Effector memory CD8-positive, alpha-beta T cell (primary cell): ENCODE results near the gene PDZD2.
"Not testable (repeated sequence)": the region's sequence is repeated elsewhere in the genome, so short reads cannot be mapped to it uniquely, and the experiment has no call there.

Experiments
- ATAC-seq: fragments of 150-1000 bp; cut with Tn5 transposase; replicated peaks from 2 replicates; pipeline ENCODE4 v1.10.0; 2021; ENCODE audit warnings: mild to moderate bottlenecking, moderate library complexity
- DNase-seq, 3 experiments: peaks; one replicate each; pipeline ENCODE4 v3.0.0; 2021
- H3K27ac Mint-ChIP-seq, 2 donors: one replicate each; pipeline ENCODE4 v1.8.0; 2022; ENCODE audit warnings: mild to moderate bottlenecking in 2 of 2, mixed read lengths in 2 of 2, moderate library complexity in 2 of 2
- H3K27me3 Mint-ChIP-seq, 2 donors: one replicate each; pipeline ENCODE4 v1.8.0; 2022; ENCODE audit warnings: mixed read lengths in 2 of 2
- H3K36me3 Mint-ChIP-seq: one replicate; pipeline ENCODE4 v1.8.0; 2022; ENCODE audit warnings: mild to moderate bottlenecking, moderate library complexity, mixed read lengths; ENCODE audit not compliant: insufficient read depth
- H3K4me1 Mint-ChIP-seq, 2 donors: one replicate each; pipeline ENCODE4 v1.8.0; 2022; ENCODE audit warnings: low read depth in 2 of 2, mixed read lengths in 2 of 2
- H3K4me3 Mint-ChIP-seq, 2 donors: one replicate each; pipeline ENCODE4 v1.8.0; 2022; ENCODE audit warnings: mild to moderate bottlenecking in 2 of 2, mixed read lengths in 2 of 2, moderate library complexity in 2 of 2
- H3K9me3 Mint-ChIP-seq, 2 donors: one replicate each; pipeline ENCODE4 v1.8.0; 2022; ENCODE audit warnings: mixed read lengths in 2 of 2

The PDZD2 gene

GRCh38 chr5:31680528-31680927 lies 41.6 kb downstream of the PDZD2 start:
- H3K27ac Mint-ChIP-seq, result no peak overlapping the region
- ATAC-seq, result no peak
- H3K4me3 Mint-ChIP-seq, result no peak overlapping the region
- no peak for DNase-seq
- no peaks in the 10 kb centered on the region for H3K9me3 Mint-ChIP-seq
- H3K27me3 Mint-ChIP-seq, result peaks cover 9 to 10% of the 10 kb centered on the region in 2 donors
- no peaks in the 10 kb centered on the region for H3K4me1 Mint-ChIP-seq
- H3K36me3 Mint-ChIP-seq, result no peaks in the 10 kb centered on the region

- no peaks in the 10 kb centered on the region for H3K4me1 Mint-ChIP-seq
- H3K4me3 Mint-ChIP-seq, result no peak overlapping the region
- peaks cover 9 to 10% of the 10 kb centered on the region in 2 donors for H3K27me3 Mint-ChIP-seq
These were observed 43.1 kb downstream of the PDZD2 start for GRCh38 chr5:31682025-31682424.

DNA sequence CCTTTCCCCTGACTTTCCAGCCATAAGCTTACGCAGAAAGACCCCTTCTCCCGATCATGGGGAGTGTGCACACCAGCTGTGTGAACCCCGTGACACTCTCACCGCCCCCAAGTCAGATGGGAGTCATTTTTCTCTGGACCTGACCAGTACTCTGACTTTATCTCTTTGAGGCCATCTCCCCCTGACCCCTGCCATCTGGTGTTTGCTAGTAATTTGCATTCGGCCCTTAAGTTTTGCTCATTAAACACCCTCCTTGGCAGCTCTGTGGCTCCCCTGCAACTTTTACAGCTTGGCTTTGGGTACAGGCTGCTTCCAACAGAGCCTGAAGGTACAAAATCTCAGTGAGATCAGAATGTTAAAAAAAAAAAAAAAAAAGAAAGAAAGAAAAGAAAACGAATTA lies 43.9 kb downstream of the PDZD2 start:
- no peak overlapping the region for H3K27ac Mint-ChIP-seq
- no peaks in the 10 kb centered on the region for H3K9me3 Mint-ChIP-seq
- no peak for DNase-seq
- no peak for ATAC-seq
- no peak overlapping the region for H3K4me3 Mint-ChIP-seq
- peaks cover 9 to 10% of the 10 kb centered on the region in 2 donors for H3K27me3 Mint-ChIP-seq
- no peaks in the 10 kb centered on the region for H3K4me1 Mint-ChIP-seq
- H3K36me3 Mint-ChIP-seq, result peaks cover 2% of the 10 kb centered on the region

More at GRCh38 chr5:31682025-31682424, 43.1 kb downstream of the PDZD2 start:
- Mint-ChIP-seq H3K9me3 (no peaks in the 10 kb centered on the region), H3K27ac (no peak overlapping the region), H3K36me3 (no peaks in the 10 kb centered on the region)
- no peak for DNase-seq
- ATAC-seq, result no peak

DNA sequence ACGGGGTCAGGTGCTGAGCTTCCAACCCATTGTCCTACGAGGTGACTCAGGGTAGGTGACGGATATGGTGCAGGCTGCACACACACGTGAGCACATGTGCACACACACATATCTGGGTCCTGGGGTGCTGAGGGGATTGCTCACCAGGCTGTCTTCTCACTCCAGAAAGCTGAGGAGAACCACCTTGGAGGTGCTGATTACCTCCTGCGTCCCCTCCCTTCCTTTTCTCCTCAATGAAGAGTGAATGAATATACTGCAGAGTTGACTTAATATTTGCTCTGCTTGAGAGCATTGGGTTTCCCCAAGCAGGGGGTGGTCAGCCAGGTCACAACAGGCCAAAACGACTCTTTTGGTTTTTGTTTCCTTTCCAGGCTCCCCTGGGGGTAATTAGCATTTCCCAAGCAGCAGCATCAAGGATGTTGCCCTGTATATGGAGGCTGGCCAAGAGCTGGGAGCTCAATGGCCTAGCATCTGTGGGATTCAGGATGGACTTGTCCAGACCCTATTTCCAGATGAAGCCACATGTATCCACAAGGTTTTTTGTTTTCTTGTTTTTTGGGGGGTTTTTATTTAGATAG lies 49.7 kb downstream of the PDZD2 start:
- peaks cover 0 to 10% of the 10 kb centered on the region in 2 donors for H3K27me3 Mint-ChIP-seq
- no peaks in the 10 kb centered on the region for H3K4me1 Mint-ChIP-seq
- no peak overlapping the region for H3K4me3 Mint-ChIP-seq
- ATAC-seq (no peak), DNase-seq (no peak)
- H3K36me3 Mint-ChIP-seq, result peaks cover 2% of the 10 kb centered on the region
- H3K9me3 Mint-ChIP-seq, result no peaks in the 10 kb centered on the region
- no peak overlapping the region for H3K27ac Mint-ChIP-seq

GRCh38 chr5:31691408-31691807 lies 52.5 kb downstream of the PDZD2 start:
- H3K4me1 Mint-ChIP-seq, ATAC-seq, H3K27me3 Mint-ChIP-seq, H3K36me3 Mint-ChIP-seq, H3K4me3 Mint-ChIP-seq, H3K9me3 Mint-ChIP-seq, H3K27ac Mint-ChIP-seq, DNase-seq: not testable (repeated sequence)

DNA sequence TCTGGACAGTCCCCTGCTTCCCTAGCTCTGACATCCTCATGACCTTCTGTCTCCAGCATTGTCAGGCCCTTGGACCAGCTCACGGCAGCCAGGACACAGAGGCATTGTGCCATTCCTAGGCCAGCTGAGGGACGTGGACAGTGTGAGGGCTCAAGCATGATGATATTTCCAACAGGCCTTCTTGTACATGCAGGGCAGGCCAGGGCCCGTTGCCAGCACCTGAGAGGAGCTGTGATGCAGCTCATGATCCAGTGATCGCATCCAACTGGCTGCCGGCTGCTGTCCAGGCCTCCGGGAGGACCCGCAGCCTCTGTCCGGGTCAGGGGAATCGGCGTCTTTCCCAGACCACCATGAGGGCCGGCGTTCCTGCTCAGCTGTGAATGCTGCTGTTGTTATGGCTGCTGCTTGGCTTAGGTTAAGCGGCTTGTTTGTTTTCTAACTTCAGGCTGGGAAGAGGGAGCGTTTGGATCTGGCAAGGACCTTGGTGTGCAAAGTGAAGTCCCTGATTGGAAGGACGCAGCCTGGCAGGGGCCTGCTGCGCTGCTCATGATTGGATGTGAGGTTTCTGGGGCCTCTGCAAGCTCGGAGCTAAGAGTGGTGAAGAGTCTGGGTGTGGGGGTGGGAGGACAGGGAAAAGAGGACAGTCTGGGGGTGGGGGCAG lies 53.8 kb downstream of the PDZD2 start:
- Mint-ChIP-seq H3K36me3 (no peaks in the 10 kb centered on the region), H3K4me3 (no peak overlapping the region), H3K27ac (no peak overlapping the region), H3K4me1 (no peaks in the 10 kb centered on the region), H3K27me3 (no peaks in the 10 kb centered on the region), H3K9me3 (no peaks in the 10 kb centered on the region)
- ATAC-seq, result no peak
- no peak for DNase-seq

- no peaks in the 10 kb centered on the region for H3K36me3 Mint-ChIP-seq
- no peak overlapping the region for H3K27ac Mint-ChIP-seq
- no peaks in the 10 kb centered on the region for H3K9me3 Mint-ChIP-seq
- no peak for ATAC-seq
- no peaks in the 10 kb centered on the region for H3K4me1 Mint-ChIP-seq
- no peak overlapping the region for H3K4me3 Mint-ChIP-seq
- DNase-seq, result no peak
- peaks cover 8 to 12% of the 10 kb centered on the region in 2 donors for H3K27me3 Mint-ChIP-seq
These were observed 59.7 kb downstream of the PDZD2 start for GRCh38 chr5:31698673-31699072.

GRCh38 chr5:31701642-31702299 lies 62.8 kb downstream of the PDZD2 start:
- peaks cover 15 to 27% of the 10 kb centered on the region in 2 donors for H3K27me3 Mint-ChIP-seq
- H3K4me3 Mint-ChIP-seq, result no peak overlapping the region
- no peak overlapping the region for H3K27ac Mint-ChIP-seq
- H3K9me3 Mint-ChIP-seq, result no peaks in the 10 kb centered on the region
- no peaks in the 10 kb centered on the region for H3K4me1 Mint-ChIP-seq
- ATAC-seq, result no peak
- no peaks in the 10 kb centered on the region for H3K36me3 Mint-ChIP-seq
- DNase-seq, result no peak

DNA sequence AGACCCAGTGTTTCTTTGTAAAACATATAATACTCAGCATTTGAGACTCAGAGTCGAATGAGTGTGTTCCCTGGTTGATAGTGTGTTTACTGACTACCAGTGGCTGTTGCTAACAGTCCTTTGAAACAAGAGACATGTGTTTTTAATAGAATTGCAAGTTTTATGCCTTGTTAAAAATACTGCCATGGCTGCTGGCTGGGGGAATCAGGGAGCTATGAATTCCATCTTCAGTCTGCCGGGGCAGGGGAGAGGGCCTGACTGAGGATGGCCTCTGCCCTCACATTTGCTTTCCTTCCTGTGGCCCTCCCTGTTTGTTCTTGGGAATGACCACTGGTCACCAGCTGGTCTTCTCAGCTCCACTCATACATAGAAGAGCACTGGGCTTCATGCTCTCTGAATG lies 63.8 kb downstream of the PDZD2 start:
- Mint-ChIP-seq H3K9me3 (no peaks in the 10 kb centered on the region), H3K27me3 (peaks cover 15 to 27% of the 10 kb centered on the region in 2 donors), H3K36me3 (no peaks in the 10 kb centered on the region), H3K4me1 (no peaks in the 10 kb centered on the region), H3K4me3 (no peak overlapping the region), H3K27ac (no peak overlapping the region)
- DNase-seq, result no peak
- no peak for ATAC-seq

DNA sequence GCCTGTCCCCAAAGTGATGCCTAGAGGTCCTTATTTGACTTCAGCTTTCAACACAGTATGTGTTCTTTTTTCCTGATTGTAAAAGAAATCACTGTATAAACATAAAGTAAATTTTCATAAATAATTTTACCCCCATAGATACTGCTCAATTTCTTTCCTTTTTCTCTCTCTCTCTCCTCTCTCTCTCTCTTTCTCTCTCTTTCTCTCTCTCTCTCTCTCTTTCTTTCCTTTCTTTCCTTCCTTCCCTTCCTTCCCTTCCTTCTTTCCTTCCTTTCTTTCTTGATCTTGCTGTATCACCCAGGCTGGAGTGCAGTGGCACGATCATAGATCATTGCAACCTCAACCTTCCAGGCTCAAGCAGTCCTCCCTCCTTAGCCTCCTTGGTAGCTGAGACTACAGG lies 64.8 kb downstream of the PDZD2 start:
- Mint-ChIP-seq H3K4me1 (no peaks in the 10 kb centered on the region), H3K9me3 (no peaks in the 10 kb centered on the region), H3K4me3 (no peak overlapping the region), H3K36me3 (no peaks in the 10 kb centered on the region), H3K27ac (no peak overlapping the region), H3K27me3 (peaks cover 15 to 27% of the 10 kb centered on the region in 2 donors)
- ATAC-seq, result no peak
- DNase-seq, result no peak

- no peaks in the 10 kb centered on the region for H3K4me1 Mint-ChIP-seq
- H3K9me3 Mint-ChIP-seq, result no peaks in the 10 kb centered on the region
- ATAC-seq (no peak), DNase-seq (no peak)
- H3K27me3 Mint-ChIP-seq, result peaks cover 14 to 26% of the 10 kb centered on the region in 2 donors
- no peak overlapping the region for H3K4me3 Mint-ChIP-seq
- no peak overlapping the region for H3K27ac Mint-ChIP-seq
- no peaks in the 10 kb centered on the region for H3K36me3 Mint-ChIP-seq
These were observed 67.3 kb downstream of the PDZD2 start for GRCh38 chr5:31706186-31706585.

DNA sequence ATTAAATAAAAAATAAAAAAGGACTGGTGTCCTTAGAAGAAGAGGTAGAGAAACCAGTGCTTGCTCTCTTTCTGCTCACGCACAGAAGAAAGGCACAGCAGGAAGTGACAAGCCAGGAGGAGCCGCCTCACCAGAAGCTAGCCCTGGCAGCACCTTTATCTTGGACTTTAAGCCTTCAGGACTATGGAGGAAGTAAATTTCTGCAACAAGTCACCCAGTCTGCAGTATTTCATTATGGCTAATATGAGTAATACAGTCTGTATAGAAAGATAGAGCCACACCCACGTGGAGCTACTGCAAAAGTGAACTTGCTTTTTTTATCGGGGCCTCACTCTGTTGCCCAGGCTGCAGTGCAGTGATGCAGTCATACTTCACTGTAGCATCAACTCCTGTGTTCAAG lies 68.4 kb downstream of the PDZD2 start:
- Mint-ChIP-seq H3K27me3 (peaks cover 7 to 16% of the 10 kb centered on the region in 2 donors), H3K36me3 (no peaks in the 10 kb centered on the region)

DNA sequence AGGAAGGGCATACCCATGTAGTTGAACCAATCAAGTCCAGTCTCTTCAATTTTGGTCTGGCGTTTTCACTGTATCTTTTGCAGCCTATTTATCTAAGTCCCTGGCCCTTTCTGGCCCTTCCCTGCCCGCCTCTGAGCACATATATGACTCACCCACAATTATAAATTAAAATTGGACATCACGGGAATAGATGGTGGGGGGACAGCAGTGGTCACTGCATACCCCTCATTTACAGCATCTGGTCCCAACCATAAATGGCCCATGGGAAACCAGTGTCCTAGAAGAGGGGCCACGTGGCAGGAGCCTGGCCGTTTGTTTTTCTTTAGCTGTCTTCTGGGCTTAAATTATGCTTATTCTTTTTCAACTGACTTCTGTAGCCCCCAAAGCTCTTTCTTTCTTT lies 69.2 kb downstream of the PDZD2 start:
- H3K27me3 Mint-ChIP-seq, result peaks cover 7 to 16% of the 10 kb centered on the region in 2 donors
- no peaks in the 10 kb centered on the region for H3K9me3 Mint-ChIP-seq
- no peak overlapping the region for H3K4me3 Mint-ChIP-seq
- H3K36me3 Mint-ChIP-seq, result no peaks in the 10 kb centered on the region
- no peak overlapping the region for H3K27ac Mint-ChIP-seq
- H3K4me1 Mint-ChIP-seq, result no peaks in the 10 kb centered on the region
- ATAC-seq (no peak), DNase-seq (no peak)

More for the DNA sequence above, 68.4 kb downstream of the PDZD2 start:
- H3K4me3 Mint-ChIP-seq, result no peak overlapping the region
- no peaks in the 10 kb centered on the region for H3K9me3 Mint-ChIP-seq
- no peak overlapping the region for H3K27ac Mint-ChIP-seq
- no peak for ATAC-seq
- no peaks in the 10 kb centered on the region for H3K4me1 Mint-ChIP-seq
- DNase-seq, result no peak

DNA sequence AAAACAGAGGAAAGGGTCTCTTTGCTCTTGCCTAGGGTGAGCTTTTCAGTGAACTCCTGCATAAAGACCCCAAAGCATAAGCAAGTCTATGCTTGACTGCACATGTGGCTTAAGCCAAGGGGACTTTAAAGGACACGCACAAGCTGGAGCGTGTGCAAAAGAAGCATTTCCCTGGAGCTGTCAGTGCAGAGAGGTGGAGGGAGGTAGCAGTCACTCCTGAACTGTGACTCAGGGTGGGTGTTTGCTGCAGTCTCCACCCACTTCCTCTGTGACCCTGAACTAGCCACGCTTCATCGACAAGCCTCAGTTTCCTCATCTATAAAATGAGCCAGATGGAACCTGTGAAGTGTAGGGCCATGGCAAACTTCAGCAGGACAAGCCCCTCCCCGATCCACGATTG lies 72.4 kb downstream of the PDZD2 start:
- H3K4me1 Mint-ChIP-seq, result no peaks in the 10 kb centered on the region
- peaks cover under 1 to 2% of the 10 kb centered on the region in 2 donors for H3K27me3 Mint-ChIP-seq
- ATAC-seq, result no peak
- no peak for DNase-seq
- no peaks in the 10 kb centered on the region for H3K9me3 Mint-ChIP-seq
- H3K4me3 Mint-ChIP-seq, result no peak overlapping the region
- no peaks in the 10 kb centered on the region for H3K36me3 Mint-ChIP-seq
- no peak overlapping the region for H3K27ac Mint-ChIP-seq
